IPS DF 6.9 (cell line): ENCODE data around the gene UTS2R.

Source experiments
- DNase-seq: peaks from one replicate; pipeline ENCODE4 v3.0.0-alpha.2; 2013; ENCODE audit warnings: low read depth, low spot score
- H3K27ac ChIP-seq: one replicate; pipeline ENCODE4 v1.5.1; 2013; ENCODE audit warnings: low read length, control low read depth
- H3K27me3 ChIP-seq: 2 replicates; pipeline ENCODE4 v1.6.1; 2013; ENCODE audit warnings: mild to moderate bottlenecking, low read length; ENCODE audit not compliant: control insufficient read depth, insufficient read depth
- H3K36me3 ChIP-seq: 2 replicates; pipeline ENCODE4 v1.6.1; 2013; ENCODE audit warnings: low read length; ENCODE audit not compliant: control insufficient read depth, insufficient read depth
- H3K4me1 ChIP-seq: 2 replicates; pipeline ENCODE4 v1.6.1; 2013; ENCODE audit warnings: low read length; ENCODE audit not compliant: control insufficient read depth, insufficient read depth
- H3K4me3 ChIP-seq: 2 replicates; pipeline ENCODE4 v1.5.1; 2013; ENCODE audit warnings: mild to moderate bottlenecking, low read length
- H3K9me3 ChIP-seq: 2 replicates; pipeline ENCODE4 v1.6.1; 2013; ENCODE audit warnings: low read length, inconsistent platforms; ENCODE audit not compliant: control insufficient read depth, insufficient read depth
- WGBS: extraction: QIAGEN DNeasy Blood & Tissue Kit; methylation state at CpG from one replicate; pipeline ENCODE4 v1.1.7; 2013; ENCODE audit warnings: mixed read lengths, missing lambda C conversion rate; ENCODE audit not compliant: insufficient read length, insufficient coverage; 5-methylcytosine and 5-hydroxymethylcytosine counted together

Gene UTS2R

GRCh38 chr17:82385559-82386254, 14.1 kb downstream of the UTS2R start:
- Histone ChIP-seq H3K36me3 (no peaks in the 10 kb centered on the region), H3K4me1 (peaks cover 6% of the 10 kb centered on the region), H3K9me3 (no peaks in the 10 kb centered on the region), H3K27me3 (no peaks in the 10 kb centered on the region), H3K4me3 (no peak overlapping the region), H3K27ac (no peak overlapping the region)
- DNase-seq, result no peak
- WGBS, result no CpG with 5 or more reads among the region's 26 CpGs

GRCh38 chr17:82386255-82386831, 14.8 kb downstream of the UTS2R start:
- Histone ChIP-seq H3K4me3 (no peak overlapping the region), H3K27ac (no peak overlapping the region), H3K36me3 (no peaks in the 10 kb centered on the region), H3K27me3 (no peaks in the 10 kb centered on the region), H3K4me1 (peaks cover 6% of the 10 kb centered on the region), H3K9me3 (no peaks in the 10 kb centered on the region)
- no CpG with 5 or more reads among the region's 17 CpGs for WGBS
- DNase-seq, result no peak

- no peak overlapping the region for H3K4me3 ChIP-seq
- H3K9me3 ChIP-seq, result no peaks in the 10 kb centered on the region
- H3K36me3 ChIP-seq, result no peaks in the 10 kb centered on the region
- WGBS, result no CpG with 5 or more reads among the region's 38 CpGs
- DNase-seq, result no peak
- no peaks in the 10 kb centered on the region for H3K27me3 ChIP-seq
- no peak overlapping the region for H3K27ac ChIP-seq
- H3K4me1 ChIP-seq, result peaks cover 6% of the 10 kb centered on the region
Measured at GRCh38 chr17:82386881-82387704, 15.5 kb downstream of the UTS2R start.

- DNase-seq, result no peak
Measured at GRCh38 chr17:82387705-82388106, 16.1 kb downstream of the UTS2R start.

GRCh38 chr17:82388223-82388921, 16.8 kb downstream of the UTS2R start:
- no peaks in the 10 kb centered on the region for H3K27me3 ChIP-seq
- DNase-seq, result no peak
- no peaks in the 10 kb centered on the region for H3K36me3 ChIP-seq
- no peak overlapping the region for H3K27ac ChIP-seq
- no CpG with 5 or more reads among the region's 34 CpGs for WGBS
- no peaks in the 10 kb centered on the region for H3K9me3 ChIP-seq
- H3K4me1 ChIP-seq, result peaks cover 6% of the 10 kb centered on the region
- H3K4me3 ChIP-seq, result no peak overlapping the region

More at GRCh38 chr17:82387705-82388106, 16.1 kb downstream of the UTS2R start:
- H3K4me3 ChIP-seq, result no peak overlapping the region
- H3K4me1 ChIP-seq, result peaks cover 6% of the 10 kb centered on the region
- no peaks in the 10 kb centered on the region for H3K9me3 ChIP-seq
- no peak overlapping the region for H3K27ac ChIP-seq
- no CpG with 5 or more reads among the region's 3 CpGs for WGBS
- no peaks in the 10 kb centered on the region for H3K27me3 ChIP-seq
- no peaks in the 10 kb centered on the region for H3K36me3 ChIP-seq

GRCh38 chr17:82388922-82389283, 17.3 kb downstream of the UTS2R start:
- no peak for DNase-seq
- no peak overlapping the region for H3K27ac ChIP-seq
- H3K4me3 ChIP-seq, result no peak overlapping the region
- WGBS, result no CpG with 5 or more reads among the region's 21 CpGs
- H3K9me3 ChIP-seq, result no peaks in the 10 kb centered on the region
- no peaks in the 10 kb centered on the region for H3K36me3 ChIP-seq
- H3K27me3 ChIP-seq, result no peaks in the 10 kb centered on the region
- peaks cover 6% of the 10 kb centered on the region for H3K4me1 ChIP-seq

- no peak overlapping the region for H3K27ac ChIP-seq
- H3K27me3 ChIP-seq, result no peaks in the 10 kb centered on the region
- peaks cover 6% of the 10 kb centered on the region for H3K4me1 ChIP-seq
- H3K4me3 ChIP-seq, result no peak overlapping the region
- DNase-seq, result no peak
- no CpG with 5 or more reads among the region's 10 CpGs for WGBS
- no peaks in the 10 kb centered on the region for H3K36me3 ChIP-seq
- H3K9me3 ChIP-seq, result no peaks in the 10 kb centered on the region
Measured at GRCh38 chr17:82389379-82389778, 17.8 kb downstream of the UTS2R start.

GRCh38 chr17:82390015-82390859, 18.7 kb downstream of the UTS2R start:
- Histone ChIP-seq H3K27ac (no peak overlapping the region), H3K9me3 (no peaks in the 10 kb centered on the region), H3K4me1 (no peaks in the 10 kb centered on the region), H3K27me3 (no peaks in the 10 kb centered on the region), H3K36me3 (no peaks in the 10 kb centered on the region), H3K4me3 (no peak overlapping the region)
- no CpG with 5 or more reads among the region's 34 CpGs for WGBS
- no peak for DNase-seq

GRCh38 chr17:82390860-82391435, 19.4 kb downstream of the UTS2R start:
- Histone ChIP-seq H3K27ac (no peak overlapping the region), H3K36me3 (no peaks in the 10 kb centered on the region), H3K4me3 (no peak overlapping the region), H3K4me1 (no peaks in the 10 kb centered on the region), H3K9me3 (no peaks in the 10 kb centered on the region), H3K27me3 (no peaks in the 10 kb centered on the region)
- DNase-seq, result no peak
- no CpG with 5 or more reads among the region's 13 CpGs for WGBS
